Stimulated activated CD8-positive, alpha-beta memory T cell treated with anti-CD3 and anti-CD28 coated beads, Interleukin-7, amount 100 ng/mL, for 1 hour (primary cell): ENCODE results near the gene SLC41A2.
"Not testable (repeated sequence)": the region's sequence is repeated elsewhere in the genome, so short reads cannot be mapped to it uniquely, and the experiment has no call there.

Experiments used
- DNase-seq, 2 donors: peaks; one replicate each; pipeline ENCODE4 v3.0.0-alpha.2; 2020; ENCODE audit warnings: low read depth in 2 of 2

Gene SLC41A2

GRCh38 chr12:104964167-104964855, 6.2 kb upstream of the SLC41A2 start:
- no peak for DNase-seq

GRCh38 chr12:104963757-104964156, 5.7 kb upstream of the SLC41A2 start:
- no peak for DNase-seq

- DNase-seq, result no peak
Observed at GRCh38 chr12:104960464-104960863, 2.4 kb upstream of the SLC41A2 start.

GRCh38 chr12:104959335-104959841, 1.3 kb upstream of the SLC41A2 start:
- no peak for DNase-seq

GRCh38 chr12:104958805-104959334, 780 bp upstream of the SLC41A2 start:
- DNase-seq, result no peak

GRCh38 chr12:104957719-104958000, 430 bp downstream of the SLC41A2 start:
- DNase-seq, result no peak

GRCh38 chr12:104956870-104957718, 996 bp downstream of the SLC41A2 start:
- no peak for DNase-seq

GRCh38 chr12:104955703-104956102, 2.4 kb downstream of the SLC41A2 start:
- no peak for DNase-seq

- DNase-seq, result no peak
Observed at GRCh38 chr12:104953323-104953722, 4.8 kb downstream of the SLC41A2 start.

- no peak for DNase-seq
Observed at GRCh38 chr12:104952816-104953215, 5.3 kb downstream of the SLC41A2 start.

- DNase-seq, result no peak
Observed at GRCh38 chr12:104951759-104952509, 6.2 kb downstream of the SLC41A2 start.

GRCh38 chr12:104948716-104949115, 9.4 kb downstream of the SLC41A2 start:
- not testable (repeated sequence) for DNase-seq

GRCh38 chr12:104944252-104944651, 13.8 kb downstream of the SLC41A2 start:
- DNase-seq, result no peak

- DNase-seq, result not testable (repeated sequence)
Observed at GRCh38 chr12:104943401-104943800, 14.7 kb downstream of the SLC41A2 start.

- no peak for DNase-seq
Observed at GRCh38 chr12:104942075-104942474, 16.0 kb downstream of the SLC41A2 start.

GRCh38 chr12:104941454-104941853, 16.6 kb downstream of the SLC41A2 start:
- no peak for DNase-seq

- no peak for DNase-seq
Observed at GRCh38 chr12:104939089-104939488, 19.0 kb downstream of the SLC41A2 start.

- DNase-seq, result no peak
Observed at GRCh38 chr12:104938371-104938770, 19.7 kb downstream of the SLC41A2 start.

- no peak for DNase-seq
Observed at GRCh38 chr12:104935886-104936285, 22.2 kb downstream of the SLC41A2 start.

- DNase-seq, result no peak
Observed at GRCh38 chr12:104933778-104934177, 24.3 kb downstream of the SLC41A2 start.

GRCh38 chr12:104933128-104933527, 25.0 kb downstream of the SLC41A2 start:
- DNase-seq, result no peak
